Ishikawa (cell line): Measurements from ENCODE around the gene DENND5B.

Experiments used
- CREB1 ChIP-seq: IDR thresholded peaks from 2 replicates; pipeline ENCODE4 v1.6.1; 2012; ENCODE audit warnings: low read depth
- EGR1 ChIP-seq: IDR thresholded peaks from 2 replicates; pipeline ENCODE4 v1.6.1; 2012
- EP300 ChIP-seq: IDR thresholded peaks from 2 replicates; pipeline ENCODE4 v1.6.1; 2012; ENCODE audit warnings: borderline replicate concordance
- FOXM1 ChIP-seq: IDR thresholded peaks from 2 replicates; pipeline ENCODE4 v1.6.1; 2012; ENCODE audit warnings: low read depth, borderline replicate concordance
- TAF1 ChIP-seq: IDR thresholded peaks from 2 replicates; pipeline ENCODE4 v1.6.1; 2012; ENCODE audit warnings: low read depth, mild to moderate bottlenecking
- TEAD4 ChIP-seq: IDR thresholded peaks from 2 replicates; pipeline ENCODE4 v1.6.1; 2012
- YY1 ChIP-seq: IDR thresholded peaks from 2 replicates; pipeline ENCODE4 v1.6.1; 2012; ENCODE audit warnings: low read depth
- TF ChIP-seq, protein P1 (sequence below): IDR thresholded peaks from 2 replicates; pipeline ENCODE4 v1.6.1; 2012; ENCODE audit warnings: low read depth, mild to moderate bottlenecking
- TF ChIP-seq, protein P2 (sequence below): IDR thresholded peaks from 2 replicates; pipeline ENCODE4 v1.6.1; 2012

DNA sequence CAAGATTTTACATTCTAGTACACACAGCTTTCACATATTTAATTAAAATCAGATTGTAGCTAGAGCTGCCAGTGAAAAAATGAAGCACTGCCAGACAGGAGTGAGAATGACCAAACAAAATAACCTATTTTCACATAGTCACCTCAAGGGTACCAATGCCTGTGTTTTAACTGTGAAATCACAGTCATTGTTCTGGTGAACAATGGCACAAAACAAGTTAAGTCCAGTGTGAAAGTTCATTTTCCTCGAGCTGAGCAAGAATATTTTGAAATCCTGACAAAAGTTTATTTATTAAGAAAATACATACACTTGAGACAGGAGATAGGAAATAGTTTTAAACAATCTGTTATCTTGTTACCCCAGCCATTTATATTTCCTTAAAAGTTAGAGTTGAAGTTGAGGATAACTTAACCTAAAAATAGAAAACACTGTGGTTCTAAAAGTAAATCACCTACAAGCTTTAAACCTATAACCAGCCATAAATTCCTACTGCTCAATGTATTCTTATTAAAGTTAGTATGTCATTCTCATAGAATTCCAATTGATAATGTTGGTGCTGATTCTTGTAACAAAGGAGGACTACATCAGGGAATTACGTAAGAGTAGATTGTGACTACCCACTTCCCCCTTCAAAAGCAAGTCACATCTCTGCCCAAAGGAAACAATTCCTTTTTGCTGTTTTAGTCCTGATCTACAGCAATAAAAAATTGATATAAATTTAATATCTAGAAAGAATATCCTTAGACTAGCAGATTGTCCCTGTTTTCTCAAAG is 15.9 kb downstream of the DENND5B start:
- TF ChIP-seq TAF1: no peak
- TF ChIP-seq, protein P1, sequence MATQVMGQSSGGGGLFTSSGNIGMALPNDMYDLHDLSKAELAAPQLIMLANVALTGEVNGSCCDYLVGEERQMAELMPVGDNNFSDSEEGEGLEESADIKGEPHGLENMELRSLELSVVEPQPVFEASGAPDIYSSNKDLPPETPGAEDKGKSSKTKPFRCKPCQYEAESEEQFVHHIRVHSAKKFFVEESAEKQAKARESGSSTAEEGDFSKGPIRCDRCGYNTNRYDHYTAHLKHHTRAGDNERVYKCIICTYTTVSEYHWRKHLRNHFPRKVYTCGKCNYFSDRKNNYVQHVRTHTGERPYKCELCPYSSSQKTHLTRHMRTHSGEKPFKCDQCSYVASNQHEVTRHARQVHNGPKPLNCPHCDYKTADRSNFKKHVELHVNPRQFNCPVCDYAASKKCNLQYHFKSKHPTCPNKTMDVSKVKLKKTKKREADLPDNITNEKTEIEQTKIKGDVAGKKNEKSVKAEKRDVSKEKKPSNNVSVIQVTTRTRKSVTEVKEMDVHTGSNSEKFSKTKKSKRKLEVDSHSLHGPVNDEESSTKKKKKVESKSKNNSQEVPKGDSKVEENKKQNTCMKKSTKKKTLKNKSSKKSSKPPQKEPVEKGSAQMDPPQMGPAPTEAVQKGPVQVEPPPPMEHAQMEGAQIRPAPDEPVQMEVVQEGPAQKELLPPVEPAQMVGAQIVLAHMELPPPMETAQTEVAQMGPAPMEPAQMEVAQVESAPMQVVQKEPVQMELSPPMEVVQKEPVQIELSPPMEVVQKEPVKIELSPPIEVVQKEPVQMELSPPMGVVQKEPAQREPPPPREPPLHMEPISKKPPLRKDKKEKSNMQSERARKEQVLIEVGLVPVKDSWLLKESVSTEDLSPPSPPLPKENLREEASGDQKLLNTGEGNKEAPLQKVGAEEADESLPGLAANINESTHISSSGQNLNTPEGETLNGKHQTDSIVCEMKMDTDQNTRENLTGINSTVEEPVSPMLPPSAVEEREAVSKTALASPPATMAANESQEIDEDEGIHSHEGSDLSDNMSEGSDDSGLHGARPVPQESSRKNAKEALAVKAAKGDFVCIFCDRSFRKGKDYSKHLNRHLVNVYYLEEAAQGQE: no peak
- no peak for TF ChIP-seq CREB1
- TF ChIP-seq YY1: no peak
- TF ChIP-seq, protein P2, sequence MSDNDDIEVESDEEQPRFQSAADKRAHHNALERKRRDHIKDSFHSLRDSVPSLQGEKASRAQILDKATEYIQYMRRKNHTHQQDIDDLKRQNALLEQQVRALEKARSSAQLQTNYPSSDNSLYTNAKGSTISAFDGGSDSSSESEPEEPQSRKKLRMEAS: no peak
- no peak for TF ChIP-seq FOXM1
- TF ChIP-seq TEAD4: no peak
- TF ChIP-seq EP300: no peak
- TF ChIP-seq EGR1: no peak
